M059J (cell line): ENCODE data around the gene GTPBP1. TPM values are rescaled to one million over a fixed set of nuclear protein-coding genes. Genes with fewer than 3 reads are reported as not detected.

Experiments used
- DNase-seq: peaks from one replicate; pipeline ENCODE4 v3.0.0-alpha.2; 2012; ENCODE audit warnings: low read depth
- total RNA-seq: library from RNA; depleted of rRNA; stranded (reverse); fragments of >200 nt; shearing (Covaris generic); gene quantifications from 2 replicates; pipeline ENCODE4 v1.2.3, GENCODE V29; 2014

Gene GTPBP1
- total RNA-seq, 1 experiment from 2014 or later = 37.5 TPM

DNA sequence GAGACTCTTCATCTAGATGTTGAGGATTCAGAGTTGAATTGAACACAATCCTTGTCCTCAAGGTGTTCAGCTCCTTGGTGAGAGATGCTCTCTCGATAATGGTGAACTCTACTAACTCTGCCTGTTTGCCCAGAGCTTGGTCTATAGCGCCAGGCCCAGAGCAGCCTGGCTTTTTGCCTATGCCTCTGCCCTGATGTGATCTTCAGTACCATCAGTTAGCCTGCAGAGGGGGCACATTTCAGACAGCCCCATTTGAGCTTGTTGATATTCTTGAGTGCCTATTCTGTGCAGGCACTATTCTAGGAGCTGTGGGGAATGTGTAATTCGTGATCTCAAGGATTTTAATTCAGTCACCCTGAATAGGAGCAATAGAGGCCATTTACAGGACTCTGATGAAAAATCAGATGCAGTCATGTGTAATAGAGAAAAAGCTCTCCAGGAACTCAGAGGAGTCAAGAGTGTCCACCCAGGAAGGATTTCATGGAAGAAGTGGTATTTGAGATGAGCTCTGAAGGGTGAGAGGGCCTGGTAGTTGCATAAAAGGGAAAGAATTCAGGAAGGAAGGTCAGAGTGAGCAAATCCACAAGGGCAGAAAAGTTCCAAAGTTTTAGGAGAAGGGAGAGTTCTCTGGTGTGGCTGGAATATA, 19.3 kb downstream of the GTPBP1 start:
- peak; percentile 39 for DNase-seq

DNA sequence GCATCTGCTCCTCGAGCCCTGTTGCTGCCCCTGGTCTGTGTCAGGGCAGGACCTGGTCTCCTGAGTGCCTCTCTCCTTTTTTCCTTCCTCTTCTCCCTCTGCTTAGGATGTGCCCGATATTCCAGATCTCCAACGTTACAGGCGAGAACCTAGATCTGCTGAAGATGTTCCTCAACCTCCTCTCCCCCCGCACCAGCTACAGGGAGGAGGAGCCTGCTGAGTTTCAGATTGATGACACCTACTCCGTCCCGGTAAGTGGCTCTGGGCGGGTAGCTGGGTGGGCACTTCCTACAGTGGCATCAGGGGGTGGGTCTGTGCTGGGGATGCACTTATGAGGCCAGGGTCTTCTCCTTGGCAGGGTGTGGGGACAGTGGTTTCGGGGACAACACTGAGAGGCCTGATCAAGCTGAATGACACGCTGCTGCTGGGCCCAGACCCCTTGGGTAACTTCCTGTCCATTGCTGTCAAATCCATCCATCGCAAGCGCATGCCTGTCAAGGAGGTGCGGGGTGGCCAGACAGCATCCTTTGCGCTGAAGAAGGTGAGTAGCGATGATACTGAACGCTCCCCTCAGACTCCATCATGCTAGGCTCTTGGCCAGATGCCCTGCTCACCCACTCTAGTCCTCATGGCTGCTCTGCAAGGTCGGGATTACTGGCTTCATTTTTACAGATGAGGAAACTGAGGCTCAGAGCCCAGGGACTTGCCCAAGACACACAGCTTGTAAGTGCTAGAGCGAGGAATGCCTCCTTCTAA, 20.3 kb downstream of the GTPBP1 start:
- no peak for DNase-seq

DNA sequence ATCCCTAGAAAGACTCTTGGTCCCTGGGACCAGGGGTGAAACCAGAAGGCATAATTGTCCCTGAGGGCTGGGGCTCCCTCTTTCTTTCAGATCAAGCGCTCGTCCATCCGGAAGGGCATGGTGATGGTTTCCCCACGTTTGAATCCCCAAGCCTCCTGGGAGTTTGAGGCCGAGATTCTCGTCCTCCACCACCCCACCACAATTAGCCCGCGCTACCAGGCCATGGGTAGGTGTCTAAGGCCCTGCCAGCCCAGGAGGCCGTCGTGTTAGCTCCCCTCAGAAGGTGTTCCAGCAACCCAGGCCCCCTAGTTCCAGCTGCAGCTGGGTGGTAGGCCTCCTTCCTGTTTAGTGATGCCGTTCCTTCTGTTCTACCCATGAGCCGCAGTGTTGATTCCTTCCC, 21.4 kb downstream of the GTPBP1 start:
- DNase-seq = no peak

DNA sequence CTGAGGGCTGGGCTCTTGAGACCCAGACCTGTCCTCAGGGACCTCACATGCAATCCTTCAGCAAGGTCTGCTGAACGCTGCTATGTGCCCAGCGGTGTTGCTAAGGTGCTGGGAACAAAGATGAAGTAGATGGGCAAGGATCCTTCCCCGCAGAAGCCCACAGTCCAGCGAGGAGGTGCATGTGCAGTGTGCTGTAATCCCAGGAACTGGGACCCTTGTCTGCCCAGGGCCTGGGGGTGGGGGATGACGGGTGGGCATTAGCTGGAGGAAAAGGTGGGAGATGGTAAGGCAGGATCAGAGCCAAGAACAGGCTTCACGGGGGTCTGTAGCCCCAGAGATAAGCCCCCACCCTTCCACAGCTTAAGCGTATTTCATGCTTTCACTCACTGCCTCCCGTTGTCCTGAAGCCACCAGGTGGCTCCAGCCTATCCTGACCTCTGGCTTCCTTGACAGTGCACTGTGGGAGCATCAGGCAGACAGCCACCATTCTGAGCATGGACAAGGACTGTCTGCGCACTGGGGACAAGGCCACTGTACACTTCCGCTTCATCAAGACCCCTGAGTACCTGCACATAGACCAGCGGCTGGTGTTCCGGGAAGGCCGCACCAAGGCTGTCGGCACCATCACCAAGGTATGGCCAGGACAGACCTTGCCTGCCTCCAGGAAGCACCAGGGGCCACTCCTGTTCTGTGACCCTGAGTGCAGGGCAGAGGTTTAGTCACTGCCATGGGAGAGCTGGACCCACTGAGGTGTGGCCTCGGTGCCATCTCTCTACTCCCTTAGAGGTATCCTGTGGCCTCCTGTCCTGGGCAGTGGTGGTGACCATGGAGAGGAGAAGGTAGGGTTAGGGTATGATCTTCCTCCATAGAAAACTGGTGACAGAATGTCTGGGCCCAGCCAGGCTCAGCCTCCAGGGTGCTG, 22.0 kb downstream of the GTPBP1 start:
- DNase-seq = no peak

- no peak for DNase-seq
These were observed 23.4 kb downstream of the GTPBP1 start for GRCh38 chr22:38728871-38729796.

GRCh38 chr22:38729946-38730345, 24.2 kb downstream of the GTPBP1 start:
- no peak for DNase-seq

DNA sequence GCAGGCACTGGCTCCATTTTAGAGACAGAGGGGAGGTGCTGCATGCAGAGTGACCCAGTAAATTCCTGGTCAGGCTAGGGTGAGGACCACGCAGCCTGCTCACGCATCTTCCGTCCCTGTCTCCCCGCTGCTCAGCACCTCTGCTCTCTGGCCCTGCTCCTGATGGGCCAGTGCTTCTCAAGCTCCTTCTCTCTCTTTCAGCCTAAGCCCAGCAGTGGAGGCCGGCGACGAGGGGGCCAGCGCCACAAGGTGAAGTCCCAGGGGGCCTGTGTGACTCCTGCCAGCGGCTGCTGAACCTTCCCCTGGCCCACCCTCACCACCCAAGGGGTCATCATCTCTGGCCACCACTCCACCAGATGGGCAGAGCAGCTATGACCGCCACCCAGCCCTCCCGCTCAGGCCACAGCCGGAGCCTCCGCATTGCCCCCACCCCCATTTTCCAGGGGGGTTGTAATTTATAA, 24.7 kb downstream of the GTPBP1 start:
- no peak for DNase-seq

- DNase-seq = no peak
These were observed 26.0 kb downstream of the GTPBP1 start for GRCh38 chr22:38731703-38732161.

- DNase-seq = no peak
These were observed 26.6 kb downstream of the GTPBP1 start for GRCh38 chr22:38732251-38732815.

GRCh38 chr22:38733329-38733723, 27.6 kb downstream of the GTPBP1 start:
- no peak for DNase-seq

DNA sequence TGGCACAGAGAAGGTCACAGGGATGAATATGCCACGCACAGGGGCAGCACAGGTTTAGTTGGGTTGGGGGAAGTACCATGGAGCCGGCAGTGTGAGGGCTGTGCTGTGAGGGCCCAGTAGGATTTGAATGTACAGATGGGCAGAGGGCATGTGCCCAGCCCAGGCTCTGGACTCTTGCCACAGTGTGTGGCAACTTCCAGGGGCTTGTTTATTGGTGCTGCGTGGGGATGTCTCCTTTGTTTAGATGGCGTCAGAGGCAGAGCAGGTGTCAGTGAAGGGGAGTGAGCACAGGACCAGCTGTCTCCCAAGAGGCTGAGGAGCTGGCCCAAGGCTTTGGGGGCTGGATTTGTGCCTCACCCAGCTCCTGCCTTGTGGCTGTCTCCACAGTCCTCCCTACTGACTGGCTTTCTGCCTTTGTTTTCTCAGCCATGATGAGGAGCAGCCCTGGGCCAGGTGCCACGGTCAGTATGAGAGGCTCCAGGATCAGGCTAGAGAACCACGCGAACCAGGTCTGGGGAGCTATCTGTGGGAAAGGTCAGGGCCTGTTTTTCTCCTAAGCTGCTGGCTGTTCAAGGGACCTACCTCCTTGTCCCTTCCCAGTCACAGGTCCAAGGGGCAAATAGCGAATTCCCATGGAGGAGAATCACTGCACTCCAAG, 28.1 kb downstream of the GTPBP1 start:
- no peak for DNase-seq

- no peak for DNase-seq
These were observed 28.8 kb downstream of the GTPBP1 start for GRCh38 chr22:38734421-38735100.

DNA sequence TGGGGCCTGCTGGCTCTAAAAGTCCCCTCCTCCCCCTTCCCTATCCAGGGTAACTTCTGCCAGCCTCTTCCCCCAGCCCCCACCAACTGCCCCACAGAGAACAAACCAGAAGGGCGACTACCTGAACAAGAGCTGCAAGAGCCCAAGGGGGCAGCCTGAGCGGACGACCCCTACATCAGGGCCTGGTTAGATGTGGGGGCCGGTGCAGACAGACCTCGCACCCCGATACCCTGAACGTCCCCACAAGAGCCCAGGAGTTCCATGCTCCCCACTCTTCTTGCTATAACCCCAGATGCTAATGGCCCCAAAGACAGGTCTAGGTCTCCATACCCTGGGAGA, 29.4 kb downstream of the GTPBP1 start:
- DNase-seq = no peak

- no peak for DNase-seq
These were observed 29.9 kb downstream of the GTPBP1 start for GRCh38 chr22:38735465-38736256.

DNA sequence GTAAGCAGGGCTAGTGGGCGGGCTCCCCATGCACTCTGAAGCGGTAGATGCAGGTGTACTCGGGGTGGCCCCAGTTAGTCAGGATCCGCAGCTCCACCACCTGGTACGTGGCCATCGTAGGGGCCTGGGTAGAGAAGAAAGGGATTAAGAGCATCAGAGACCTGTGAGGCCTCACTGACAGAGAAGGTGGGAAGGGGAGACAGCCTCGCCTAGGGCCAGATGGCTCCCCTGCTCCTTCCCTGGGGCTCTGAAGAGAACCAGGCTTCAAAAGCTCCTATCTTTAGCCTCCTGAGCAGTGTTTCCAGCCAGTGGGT, 30.5 kb downstream of the GTPBP1 start:
- no peak for DNase-seq

- DNase-seq = peak; percentile 51
These were observed 31.7 kb downstream of the GTPBP1 start for GRCh38 chr22:38737302-38738060.

GRCh38 chr22:38738475-38739070, 32.8 kb downstream of the GTPBP1 start:
- no peak for DNase-seq
